Neural crest cell (in vitro differentiated cells): ENCODE measurements around the gene ATP11A. TPM values are rescaled to one million over a fixed set of nuclear protein-coding genes. Genes with fewer than 3 reads are reported as not detected.
"Not testable (repeated sequence)": the region's sequence is repeated elsewhere in the genome, so short reads cannot be mapped to it uniquely, and the experiment has no call there.

ENCODE experiments used
- DNase-seq: peaks from one replicate; pipeline ENCODE4 v3.0.0; 2021; ENCODE audit warnings: low read depth, mixed read lengths, low spot score
- H3K27ac Mint-ChIP-seq: one replicate; pipeline ENCODE4 v1.8.0; 2021; ENCODE audit warnings: mild to moderate bottlenecking, mixed read lengths; ENCODE audit not compliant: unreplicated experiment
- H3K27me3 Mint-ChIP-seq: 2 replicates; pipeline ENCODE4 v1.8.0; 2021; ENCODE audit warnings: low read depth, mild to moderate bottlenecking, mixed read lengths
- H3K36me3 Mint-ChIP-seq: 2 replicates; pipeline ENCODE4 v1.8.0; 2021; ENCODE audit warnings: low read depth, mild to moderate bottlenecking, mixed read lengths
- H3K4me1 Mint-ChIP-seq: 2 replicates; pipeline ENCODE4 v1.8.0; 2021; ENCODE audit warnings: mixed read lengths
- H3K4me3 Mint-ChIP-seq: one replicate; pipeline ENCODE4 v1.8.0; 2021; ENCODE audit warnings: mild to moderate bottlenecking, mixed read lengths
- H3K9me3 Mint-ChIP-seq: 2 replicates; pipeline ENCODE4 v1.8.0; 2021; ENCODE audit warnings: mixed read lengths
- CTCF ChIP-seq: fragments of 200-600 bp; sonication (generic); conservative IDR thresholded peaks from 2 replicates; pipeline ENCODE4 v1.5.0; 2021; ENCODE audit warnings: antibody characterized with exemption, mild to moderate bottlenecking
- total RNA-seq: library from RNA; stranded (reverse); gene quantifications from 2 replicates; pipeline ENCODE4 v1.2.1, GENCODE V29; 2021

The ATP11A gene
- total RNA-seq, 1 donor from 2014 or later = 97.4 TPM

DNA sequence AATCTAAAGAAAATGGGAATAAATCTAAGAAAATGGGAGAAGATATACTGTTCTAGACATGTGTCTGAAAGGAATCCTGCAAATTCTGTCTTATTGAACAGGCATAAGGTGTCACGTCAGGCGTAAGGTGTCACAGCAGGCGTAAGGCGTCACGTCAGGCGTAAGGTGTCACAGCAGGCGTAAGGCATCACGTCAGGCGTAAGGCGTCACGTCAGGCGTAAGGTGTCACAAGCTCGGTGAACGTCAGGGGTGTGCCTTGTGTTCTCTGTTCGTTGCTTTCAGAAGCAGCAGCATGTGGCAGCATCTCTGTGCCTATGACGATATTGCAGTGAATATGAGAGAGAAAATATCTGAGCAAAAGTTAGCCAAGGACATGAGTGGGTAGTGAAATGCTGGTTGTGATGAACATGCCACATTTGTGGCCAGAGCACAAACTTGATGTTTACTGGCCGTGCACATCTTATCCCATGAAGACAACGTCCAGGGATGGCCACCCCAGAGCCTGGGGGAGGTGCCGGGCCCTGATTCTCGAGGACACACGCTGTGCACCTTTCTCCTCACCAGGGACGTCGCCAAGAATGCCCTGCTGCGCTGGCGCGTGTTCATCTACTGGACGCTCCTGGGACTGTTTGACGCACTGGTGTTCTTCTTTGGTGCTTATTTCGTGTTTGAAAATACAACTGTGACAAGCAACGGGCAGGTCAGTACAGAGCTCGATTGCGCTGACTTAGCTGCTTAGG is 172.2 kb downstream of the ATP11A start:
- Mint-ChIP-seq H3K4me1 (no peaks in the 10 kb centered on the region), H3K4me3 (no peak overlapping the region), H3K36me3 (peaks cover 15% of the 10 kb centered on the region), H3K27me3 (no peaks in the 10 kb centered on the region), H3K27ac (no peak overlapping the region), H3K9me3 (no peaks in the 10 kb centered on the region)
- no peak for DNase-seq
- no peak for TF ChIP-seq CTCF

DNA sequence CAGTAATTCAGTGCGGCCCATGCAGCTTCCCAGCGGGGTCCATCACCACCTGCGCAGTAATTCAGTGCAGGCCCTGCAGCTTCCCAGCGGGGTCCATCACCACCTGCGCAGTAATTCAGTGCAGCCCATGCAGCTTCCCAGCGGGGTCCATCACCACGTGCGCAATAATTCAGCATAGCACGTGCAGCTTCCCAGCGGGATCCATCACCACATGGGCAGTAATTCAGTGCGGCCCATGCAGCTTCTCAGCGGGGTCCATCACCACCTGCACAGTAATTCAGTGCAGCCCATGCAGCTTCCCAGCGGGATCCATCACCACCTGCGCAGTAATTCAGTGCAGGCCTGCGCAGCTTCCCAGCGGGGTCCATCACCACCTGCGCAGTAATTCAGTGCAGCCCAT is 173.5 kb downstream of the ATP11A start:
- H3K27ac Mint-ChIP-seq, H3K9me3 Mint-ChIP-seq, DNase-seq, H3K4me3 Mint-ChIP-seq, H3K4me1 Mint-ChIP-seq, H3K27me3 Mint-ChIP-seq: not testable (repeated sequence)
- peaks cover 10% of the 10 kb centered on the region for H3K36me3 Mint-ChIP-seq

- not testable (repeated sequence) for H3K27me3 Mint-ChIP-seq, H3K4me1 Mint-ChIP-seq, H3K9me3 Mint-ChIP-seq, H3K27ac Mint-ChIP-seq, H3K4me3 Mint-ChIP-seq, DNase-seq
- H3K36me3 Mint-ChIP-seq = peaks cover 10% of the 10 kb centered on the region
Observed at GRCh38 chr13:112865478-112865877, 175.6 kb downstream of the ATP11A start.

GRCh38 chr13:112867301-112867711 is 177.5 kb downstream of the ATP11A start:
- Mint-ChIP-seq H3K36me3 (peaks cover 4% of the 10 kb centered on the region), H3K4me3 (no peak overlapping the region), H3K4me1 (no peaks in the 10 kb centered on the region), H3K9me3 (no peaks in the 10 kb centered on the region), H3K27ac (no peak overlapping the region), H3K27me3 (no peaks in the 10 kb centered on the region)
- TF ChIP-seq CTCF = no peak
- no peak for DNase-seq

- peaks cover 4% of the 10 kb centered on the region for H3K36me3 Mint-ChIP-seq
- TF ChIP-seq CTCF = no peak
- no peak for DNase-seq
- no peaks in the 10 kb centered on the region for H3K27me3 Mint-ChIP-seq
- no peak overlapping the region for H3K27ac Mint-ChIP-seq
- peaks cover under 1% of the 10 kb centered on the region for H3K4me1 Mint-ChIP-seq
- no peak overlapping the region for H3K4me3 Mint-ChIP-seq
- H3K9me3 Mint-ChIP-seq = no peaks in the 10 kb centered on the region
Observed at GRCh38 chr13:112868308-112868707, 178.5 kb downstream of the ATP11A start.

DNA sequence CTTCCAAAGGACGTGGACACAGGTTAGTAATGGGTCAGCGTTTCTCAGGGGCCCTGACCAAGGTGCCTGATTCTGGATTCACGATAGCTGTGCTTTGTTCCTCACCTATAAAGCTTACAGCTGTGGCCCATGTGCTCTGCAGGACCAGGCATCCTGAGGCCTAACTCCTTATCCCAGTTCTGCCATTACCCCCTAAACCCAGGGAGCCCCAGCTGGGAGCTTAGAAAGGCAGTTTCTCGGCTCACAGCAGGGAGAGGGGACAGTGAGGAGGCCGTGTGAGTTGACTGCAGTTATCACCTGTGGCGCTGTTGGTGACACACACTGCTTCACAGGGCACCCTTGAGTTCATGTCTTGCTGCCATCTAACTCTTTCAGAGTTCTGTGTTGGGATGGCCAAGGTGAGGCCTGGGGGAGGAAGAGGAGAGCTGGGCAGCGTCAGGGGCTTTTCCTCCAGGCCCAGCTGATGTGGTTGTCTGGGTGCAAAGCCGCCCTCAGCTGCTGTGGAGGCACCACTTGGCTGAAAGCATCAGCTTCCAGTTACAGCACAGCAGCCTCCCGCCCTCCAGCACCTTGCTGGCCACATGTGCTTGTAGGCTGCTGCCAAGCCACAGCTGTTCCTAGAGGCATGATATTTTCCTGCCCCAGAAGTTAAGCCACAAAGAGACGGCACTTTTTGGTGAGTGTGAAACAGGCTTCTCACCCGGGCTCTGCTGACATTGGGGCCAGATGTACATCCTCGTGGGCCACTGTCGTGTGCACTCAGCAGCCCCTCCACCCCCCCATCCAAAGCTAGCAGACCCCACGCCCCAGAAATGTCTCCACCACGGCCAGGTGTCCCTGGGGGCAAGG is 179.6 kb downstream of the ATP11A start:
- Mint-ChIP-seq H3K27ac (no peak overlapping the region), H3K9me3 (no peaks in the 10 kb centered on the region), H3K36me3 (peaks cover 8% of the 10 kb centered on the region), H3K27me3 (no peaks in the 10 kb centered on the region), H3K4me1 (peaks cover 7% of the 10 kb centered on the region), H3K4me3 (no peak overlapping the region)
- no peak for DNase-seq
- TF ChIP-seq CTCF = no peak
